Measurements from ENCODE around the gene ECSCR.

The ECSCR gene

DNA sequence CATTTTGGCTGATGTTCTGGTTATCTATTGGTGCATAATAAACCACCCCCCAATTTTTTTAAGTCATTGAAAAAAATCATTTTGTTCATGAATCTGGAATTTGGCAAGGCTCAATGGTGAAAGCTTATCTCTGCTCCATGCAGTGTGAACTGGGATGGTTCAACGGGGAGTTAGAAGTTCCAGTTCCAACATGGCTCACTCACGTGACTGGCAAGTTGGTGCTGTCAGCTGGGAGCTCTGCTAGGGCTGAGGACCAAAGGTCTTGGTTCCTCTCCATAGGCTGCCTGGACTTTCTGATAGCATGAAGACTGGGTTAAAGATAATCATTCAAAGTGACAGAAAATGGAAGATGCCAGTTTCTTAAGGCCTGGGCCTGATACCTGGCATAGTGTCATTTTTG lies 55.6 kb downstream of the ECSCR start:
- H3K9me3 Mint-ChIP-seq, result no peaks in the 10 kb centered on the region
- DNase-seq (ENCODE audit: low spot score), result no peak
- H3K27me3 Mint-ChIP-seq (ENCODE audit: low read depth), result no peaks in the 10 kb centered on the region
- no peak overlapping the region for H3K4me3 Mint-ChIP-seq
- H3K27ac Mint-ChIP-seq, result no peak overlapping the region
- H3K36me3 Mint-ChIP-seq (ENCODE audit: low read depth), result peaks cover 5% of the 10 kb centered on the region
- H3K4me1 Mint-ChIP-seq (ENCODE audit: low read depth), result peaks cover 35% of the 10 kb centered on the region

- H3K27me3 Mint-ChIP-seq (ENCODE audit: low read depth), result no peaks in the 10 kb centered on the region
- H3K27ac Mint-ChIP-seq, result peak overlapping the region; percentile 100
- H3K4me1 Mint-ChIP-seq (ENCODE audit: low read depth), result peaks cover 33% of the 10 kb centered on the region
- peak overlapping the region; percentile 98 for H3K4me3 Mint-ChIP-seq
- H3K9me3 Mint-ChIP-seq, result no peaks in the 10 kb centered on the region
- no peak for DNase-seq (ENCODE audit: low spot score)
- peaks cover 5% of the 10 kb centered on the region for H3K36me3 Mint-ChIP-seq (ENCODE audit: low read depth)
Observed at GRCh38 chr5:139404484-139404840, 58.1 kb downstream of the ECSCR start.

GRCh38 chr5:139403787-139404483 lies 58.6 kb downstream of the ECSCR start, which contains the start of gene SPATA24:
SPATA24 (minus strand) TSS chr5:139404089; CDS start chr5:139404060, 29 bp downstream.
- H3K4me1 Mint-ChIP-seq (ENCODE audit: low read depth), result peaks cover 37% of the 10 kb centered on the region
- H3K4me3 Mint-ChIP-seq, result peak within 1 kb of the TSS; percentile 98
- H3K9me3 Mint-ChIP-seq, result no peaks in the 10 kb centered on the region
- H3K27me3 Mint-ChIP-seq (ENCODE audit: low read depth), result no peaks in the 10 kb centered on the region
- H3K27ac Mint-ChIP-seq, result peak within 1 kb of the TSS; percentile 100
- DNase-seq (ENCODE audit: low spot score), result peak; percentile 98
- peaks cover 6% of the 10 kb centered on the region for H3K36me3 Mint-ChIP-seq (ENCODE audit: low read depth)

DNA sequence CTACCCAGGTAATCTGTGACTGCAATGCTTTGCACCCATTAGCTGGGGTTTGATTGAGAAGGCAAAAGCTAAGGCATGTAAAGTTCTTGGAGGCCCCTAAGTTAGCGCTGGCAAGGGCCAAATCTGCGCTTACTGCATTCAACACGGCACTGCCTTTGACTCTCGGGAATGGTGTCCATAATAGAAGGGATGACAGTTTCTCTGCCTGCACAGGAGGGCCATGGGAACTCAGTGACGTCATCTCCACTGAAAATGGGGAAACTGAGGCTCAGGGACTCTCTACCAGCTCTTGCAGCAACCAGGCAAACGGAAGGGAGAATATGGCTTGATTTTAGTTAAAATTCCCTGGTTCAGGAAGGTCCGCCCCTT lies 59.1 kb downstream of the ECSCR start:
- Mint-ChIP-seq H3K4me3 (peak overlapping the region; percentile 98), H3K27ac (peak overlapping the region; percentile 100), H3K36me3 (ENCODE audit: low read depth) (peaks cover 6% of the 10 kb centered on the region), H3K4me1 (ENCODE audit: low read depth) (peaks cover 37% of the 10 kb centered on the region), H3K9me3 (no peaks in the 10 kb centered on the region), H3K27me3 (ENCODE audit: low read depth) (no peaks in the 10 kb centered on the region)
- DNase-seq (ENCODE audit: low spot score), result no peak

GRCh38 chr5:139402561-139403158 lies 59.9 kb downstream of the ECSCR start:
- Mint-ChIP-seq H3K27me3 (ENCODE audit: low read depth) (no peaks in the 10 kb centered on the region), H3K4me3 (peak overlapping the region; percentile 98), H3K9me3 (no peaks in the 10 kb centered on the region), H3K27ac (peak overlapping the region; percentile 100), H3K4me1 (ENCODE audit: low read depth) (peaks cover 36% of the 10 kb centered on the region), H3K36me3 (ENCODE audit: low read depth) (peaks cover 10% of the 10 kb centered on the region)
- no peak for DNase-seq (ENCODE audit: low spot score)

GRCh38 chr5:139401546-139401945 lies 61.0 kb downstream of the ECSCR start:
- H3K4me1 Mint-ChIP-seq (ENCODE audit: low read depth), result peaks cover 34% of the 10 kb centered on the region
- H3K9me3 Mint-ChIP-seq, result no peaks in the 10 kb centered on the region
- DNase-seq (ENCODE audit: low spot score), result no peak
- no peaks in the 10 kb centered on the region for H3K27me3 Mint-ChIP-seq (ENCODE audit: low read depth)
- peaks cover 13% of the 10 kb centered on the region for H3K36me3 Mint-ChIP-seq (ENCODE audit: low read depth)
- no peak overlapping the region for H3K27ac Mint-ChIP-seq
- H3K4me3 Mint-ChIP-seq, result no peak overlapping the region

- H3K36me3 Mint-ChIP-seq (ENCODE audit: low read depth), result peaks cover 18% of the 10 kb centered on the region
- no peak overlapping the region for H3K4me3 Mint-ChIP-seq
- no peaks in the 10 kb centered on the region for H3K27me3 Mint-ChIP-seq (ENCODE audit: low read depth)
- H3K27ac Mint-ChIP-seq, result peak overlapping the region; percentile 0
- H3K9me3 Mint-ChIP-seq, result no peaks in the 10 kb centered on the region
- H3K4me1 Mint-ChIP-seq (ENCODE audit: low read depth), result peaks cover 39% of the 10 kb centered on the region
- no peak for DNase-seq (ENCODE audit: low spot score)
Observed at GRCh38 chr5:139399501-139400121, 62.9 kb downstream of the ECSCR start.
